Measurements from ENCODE around the gene HOXD8.

HOXD8 gene

GRCh38 chr2:176117162-176117822 is 12.2 kb upstream of the HOXD8 start:
- DNase-seq, result no peak

- no peak for DNase-seq
Measured at GRCh38 chr2:176117823-176118371, 11.6 kb upstream of the HOXD8 start.

GRCh38 chr2:176118601-176119339 is 10.7 kb upstream of the HOXD8 start:
- DNase-seq, result peak; percentile 53

GRCh38 chr2:176120364-176121189 is 8.9 kb upstream of the HOXD8 start:
- no peak for DNase-seq

- DNase-seq, result peak; percentile 34
Measured at GRCh38 chr2:176121190-176122051, 8.1 kb upstream of the HOXD8 start.

- no peak for DNase-seq
Measured at GRCh38 chr2:176122052-176122682, 7.3 kb upstream of the HOXD8 start.

GRCh38 chr2:176122683-176123410 is 6.7 kb upstream of the HOXD8 start, which contains the start of gene HOXD9:
Gene HOXD9 (plus strand): TSS chr2:176122719. CDS start chr2:176122769, 50 bp downstream.
- peak; percentile 47 for DNase-seq

GRCh38 chr2:176123411-176124109 is 5.9 kb upstream of the HOXD8 start:
- no peak for DNase-seq

- DNase-seq, result no peak
Measured at GRCh38 chr2:176124110-176124946, 5.2 kb upstream of the HOXD8 start.

- no peak for DNase-seq
Measured at GRCh38 chr2:176124947-176125771, 4.3 kb upstream of the HOXD8 start.

GRCh38 chr2:176125772-176126054 is 3.8 kb upstream of the HOXD8 start:
- DNase-seq, result no peak

GRCh38 chr2:176126929-176127773 is 2.4 kb upstream of the HOXD8 start:
- peak; percentile 74 for DNase-seq

GRCh38 chr2:176127774-176128072 is 1.8 kb upstream of the HOXD8 start:
- no peak for DNase-seq

GRCh38 chr2:176128172-176128981 is 1.1 kb upstream of the HOXD8 start:
- DNase-seq, result no peak

- DNase-seq, result no peak
Measured at GRCh38 chr2:176129813-176130146, 275 bp downstream of the HOXD8 start.

GRCh38 chr2:176130147-176130956 is 847 bp downstream of the HOXD8 start:
- no peak for DNase-seq

Measured in activated CD4-positive, alpha-beta T cell treated with anti-CD3 and anti-CD28 coated beads for 48 hours (primary cell).